Stimulated activated CD4-positive, alpha-beta T cell treated with anti-CD3 and anti-CD28 coated beads, Interleukin-12 subunit alpha, Interleukin-12 subunit beta, amount 100 ng/mL, for 24 hours (primary cell): ENCODE results near the gene ZNF22.
A peak's percentile ranks its signal among the peaks of the same experiment; 100 is the strongest.

Experiments
- DNase-seq, 2 experiments: peaks; one replicate each; pipeline ENCODE4 v3.0.0-alpha.2; 2020; ENCODE audit warnings: low read depth in 2 of 2

Gene ZNF22

GRCh38 chr10:44965104-44965503, 35.6 kb upstream of the ZNF22 start:
- DNase-seq: no peak

GRCh38 chr10:44965651-44966097, 35.0 kb upstream of the ZNF22 start:
- DNase-seq: no peak

DNA sequence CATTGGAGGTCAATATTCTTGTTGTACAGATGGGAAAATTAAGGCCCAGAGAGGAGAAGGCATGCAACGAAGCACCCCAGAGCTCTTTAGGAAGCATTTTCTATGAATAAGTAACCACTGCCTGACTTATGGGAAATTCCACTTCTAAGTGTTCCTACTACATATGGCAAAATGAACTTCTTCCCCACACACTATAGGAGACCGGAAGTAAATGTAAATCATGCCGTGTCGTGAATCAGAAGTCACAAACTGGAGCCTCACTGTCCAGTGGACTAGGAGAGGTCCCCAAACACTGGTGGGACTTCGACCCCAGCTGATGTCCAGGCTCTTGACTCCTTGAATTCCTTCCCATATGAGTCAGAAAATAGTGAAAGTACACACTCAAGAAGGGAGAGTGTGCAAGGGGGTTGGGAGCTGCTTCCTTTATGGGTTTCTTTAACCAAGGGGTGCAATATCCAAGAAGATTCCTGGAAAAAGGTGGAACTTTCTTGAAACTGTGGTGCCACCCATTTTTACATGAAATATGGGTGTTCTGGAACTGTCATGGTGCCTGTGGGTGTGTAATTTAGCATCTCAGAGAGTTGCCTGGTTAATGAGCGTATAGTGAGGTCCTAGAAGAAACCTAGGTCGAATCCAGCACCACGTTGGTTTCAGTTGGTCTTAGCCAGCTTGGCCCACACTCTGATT, 34.5 kb upstream of the ZNF22 start:
- DNase-seq: no peak

DNA sequence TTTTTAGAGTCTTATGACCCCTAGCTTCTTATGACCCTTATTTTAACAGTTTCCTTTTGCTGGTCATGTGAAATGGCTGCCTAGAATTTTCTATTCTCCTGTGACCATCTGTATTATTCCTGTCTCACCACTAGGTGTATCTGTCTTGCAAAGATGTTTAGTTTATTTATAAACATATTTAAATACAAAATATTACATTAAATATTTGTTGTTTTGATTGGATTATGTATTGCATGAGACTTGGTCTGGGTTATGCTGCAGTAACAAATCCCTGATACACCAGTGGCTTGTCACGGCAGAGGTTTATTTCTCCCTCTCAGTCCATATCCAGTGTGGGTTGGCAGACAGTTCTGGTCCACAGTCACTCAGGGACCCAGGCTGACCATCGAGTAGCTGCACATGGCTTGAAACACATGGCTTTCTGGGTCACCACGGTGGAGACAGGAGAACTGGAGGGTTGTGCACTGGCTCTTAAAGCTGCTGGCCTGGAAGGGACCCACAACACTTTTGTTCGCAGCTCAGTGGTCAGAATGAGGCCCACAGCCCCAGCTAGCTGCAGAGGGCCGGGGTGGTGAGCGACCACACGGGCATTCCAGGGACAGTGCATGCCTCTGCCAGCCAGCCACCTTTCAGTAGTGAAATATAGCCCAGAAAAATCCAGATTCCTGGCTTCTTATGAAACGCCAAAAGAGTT, 33.8 kb upstream of the ZNF22 start:
- no peak for DNase-seq

DNA sequence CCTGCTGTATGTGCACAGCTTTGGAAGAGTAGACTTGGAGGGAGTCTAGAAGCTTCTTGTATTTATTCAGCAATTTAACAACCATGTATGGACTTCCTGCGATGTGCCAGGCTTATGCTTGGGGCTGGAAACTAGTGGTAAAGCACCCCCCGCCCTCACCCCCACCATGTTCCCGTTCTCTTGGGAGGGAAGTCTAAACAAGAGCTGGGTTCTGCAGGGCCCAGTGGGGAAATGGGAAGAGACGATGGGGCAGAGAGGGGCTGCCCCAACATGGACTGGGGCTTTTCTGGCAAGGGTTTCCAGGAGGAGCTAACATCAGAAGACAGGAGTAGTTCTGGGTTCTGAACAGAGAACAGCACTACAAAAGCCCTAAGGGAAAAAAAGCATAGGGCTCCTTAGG, 33.1 kb upstream of the ZNF22 start:
- DNase-seq: no peak

DNA sequence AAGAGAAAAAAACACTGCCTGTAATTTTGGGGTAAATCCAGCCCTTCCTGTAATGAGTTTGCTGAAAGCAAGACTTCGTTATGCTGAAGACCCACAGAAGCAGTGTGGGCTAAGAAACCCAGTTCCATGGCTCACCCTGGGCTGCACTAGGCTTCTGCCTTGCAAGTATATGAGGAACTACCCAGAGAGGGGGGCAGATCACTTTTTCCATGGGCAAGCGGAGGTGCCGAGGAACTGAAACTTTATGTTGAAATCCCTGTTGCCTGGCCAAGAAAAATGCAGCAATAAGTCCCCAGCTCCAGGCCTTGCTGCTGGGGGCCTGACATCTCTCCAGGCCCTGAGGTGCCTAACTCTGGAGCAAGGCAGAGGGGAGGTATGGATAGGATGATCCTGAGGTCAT, 32.6 kb upstream of the ZNF22 start:
- DNase-seq: no peak

- DNase-seq: no peak
Observed at GRCh38 chr10:44968500-44969400, 32.0 kb upstream of the ZNF22 start.

DNA sequence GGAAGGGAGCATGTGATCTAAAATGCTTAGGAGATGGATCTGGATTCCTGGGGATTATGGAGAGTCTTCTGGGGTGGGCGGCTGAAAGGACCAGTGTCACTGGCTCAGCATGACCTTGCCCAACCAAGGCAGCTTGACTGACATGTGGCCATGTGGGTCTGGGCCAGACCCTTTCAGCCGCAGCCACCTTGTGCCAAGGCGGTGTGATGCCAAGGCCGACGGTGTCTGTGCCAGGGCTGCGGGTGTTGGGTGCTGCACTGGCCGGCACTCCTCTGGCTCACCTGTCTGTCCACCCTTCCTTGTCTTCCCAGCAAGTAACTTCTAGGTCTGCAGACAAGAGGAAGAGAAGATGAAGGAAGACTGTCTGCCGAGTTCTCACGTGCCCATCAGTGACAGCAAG, 30.9 kb upstream of the ZNF22 start:
- no peak for DNase-seq

GRCh38 chr10:44970812-44971395, 29.8 kb upstream of the ZNF22 start:
- DNase-seq: no peak

DNA sequence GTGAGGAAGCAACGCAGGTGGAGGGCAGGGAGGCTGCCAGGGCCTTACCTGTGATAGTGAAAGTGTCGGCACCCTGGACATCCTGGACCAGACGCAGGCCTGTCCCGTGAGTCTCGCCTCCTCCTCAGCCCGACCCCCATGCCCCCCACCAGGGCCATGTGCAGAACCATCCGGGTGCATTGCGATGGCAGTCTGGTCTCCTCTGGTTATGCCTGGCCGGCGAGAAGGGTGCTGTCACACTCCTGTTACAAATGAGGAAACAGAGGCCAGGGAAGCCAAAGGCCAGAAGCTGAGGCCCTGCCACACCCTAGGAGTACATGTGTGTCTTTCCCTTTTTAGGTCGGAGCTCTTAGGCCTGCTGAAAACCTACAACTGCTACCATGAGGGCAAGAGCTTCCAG, 29.3 kb upstream of the ZNF22 start:
- DNase-seq: no peak

DNA sequence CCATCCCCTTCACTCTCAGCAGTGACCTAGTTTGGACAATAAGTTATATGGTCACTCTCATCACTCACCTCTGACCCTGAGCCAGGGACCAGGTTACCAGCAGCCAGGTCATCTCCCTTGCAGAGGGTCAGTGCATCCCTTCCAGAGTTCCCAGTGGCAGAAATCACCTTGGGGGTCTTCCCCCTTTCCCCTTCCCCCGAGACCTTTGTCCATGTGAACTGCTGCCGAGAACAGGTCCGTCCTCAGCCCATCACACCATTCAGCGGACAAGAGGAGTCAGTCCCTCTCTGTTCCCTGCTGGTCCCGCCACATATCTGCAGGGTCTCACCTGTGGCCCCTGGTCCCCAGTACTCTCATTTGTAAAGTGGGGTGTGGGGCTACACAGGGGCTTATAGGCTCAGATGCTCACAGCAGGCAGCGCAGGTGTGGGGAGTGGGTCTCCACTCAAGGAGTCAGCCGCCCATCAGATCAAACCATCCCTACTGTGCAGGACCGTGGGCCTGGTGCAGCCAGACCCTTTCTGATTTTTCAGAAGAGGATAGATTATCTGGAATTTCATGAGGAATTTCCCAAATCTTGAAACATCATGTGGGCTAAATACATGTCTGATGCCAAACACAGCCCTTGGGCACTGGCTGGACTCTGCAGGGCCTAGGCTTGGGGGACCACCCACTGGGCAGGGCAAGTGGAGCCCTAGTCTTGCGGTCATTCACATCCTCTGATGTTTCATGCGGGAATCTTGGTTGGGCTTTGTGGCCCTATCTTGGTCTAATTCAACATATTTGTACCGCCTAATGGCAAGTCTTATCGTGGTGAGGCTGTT, 28.6 kb upstream of the ZNF22 start:
- no peak for DNase-seq

GRCh38 chr10:44972874-44973306, 27.8 kb upstream of the ZNF22 start:
- no peak for DNase-seq

DNA sequence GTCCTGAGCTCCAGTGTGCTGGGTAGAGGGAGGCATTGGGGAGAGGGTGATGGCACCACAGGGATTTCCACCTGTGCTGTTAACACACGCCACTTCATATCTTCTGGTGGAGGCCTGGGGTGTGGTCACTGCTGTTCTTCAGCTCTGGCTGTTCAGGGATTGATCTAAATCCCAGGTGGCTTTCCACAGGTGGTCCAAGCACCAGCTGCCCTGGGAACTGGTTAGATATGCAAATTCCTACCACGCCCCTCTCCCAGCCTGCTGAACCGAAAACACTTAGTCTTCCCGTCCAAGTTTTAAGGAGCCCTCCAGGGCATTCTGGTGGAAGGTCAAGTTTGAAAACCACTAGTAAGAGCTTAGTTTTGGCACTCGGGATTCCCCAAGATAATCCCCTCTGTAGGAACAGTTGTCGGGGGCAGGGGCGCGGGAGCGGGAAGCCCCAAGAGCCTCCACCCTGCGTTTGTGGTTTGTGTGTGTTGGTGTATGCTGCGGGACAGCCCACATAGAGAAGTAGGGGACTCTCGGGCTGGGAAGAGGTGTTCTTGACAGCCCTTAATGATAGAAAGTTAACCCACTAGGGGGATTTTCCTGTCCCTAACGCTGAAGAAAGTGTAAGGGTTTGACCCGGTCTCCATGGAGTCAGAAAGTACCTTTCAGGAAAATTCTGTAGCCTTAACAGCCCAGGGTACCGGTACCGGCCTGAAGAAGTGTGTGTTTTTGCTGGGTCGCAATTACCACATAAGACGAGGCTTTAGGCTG, 27.2 kb upstream of the ZNF22 start:
- no peak for DNase-seq

- no peak for DNase-seq
Observed at GRCh38 chr10:44974082-44974627, 26.6 kb upstream of the ZNF22 start.

DNA sequence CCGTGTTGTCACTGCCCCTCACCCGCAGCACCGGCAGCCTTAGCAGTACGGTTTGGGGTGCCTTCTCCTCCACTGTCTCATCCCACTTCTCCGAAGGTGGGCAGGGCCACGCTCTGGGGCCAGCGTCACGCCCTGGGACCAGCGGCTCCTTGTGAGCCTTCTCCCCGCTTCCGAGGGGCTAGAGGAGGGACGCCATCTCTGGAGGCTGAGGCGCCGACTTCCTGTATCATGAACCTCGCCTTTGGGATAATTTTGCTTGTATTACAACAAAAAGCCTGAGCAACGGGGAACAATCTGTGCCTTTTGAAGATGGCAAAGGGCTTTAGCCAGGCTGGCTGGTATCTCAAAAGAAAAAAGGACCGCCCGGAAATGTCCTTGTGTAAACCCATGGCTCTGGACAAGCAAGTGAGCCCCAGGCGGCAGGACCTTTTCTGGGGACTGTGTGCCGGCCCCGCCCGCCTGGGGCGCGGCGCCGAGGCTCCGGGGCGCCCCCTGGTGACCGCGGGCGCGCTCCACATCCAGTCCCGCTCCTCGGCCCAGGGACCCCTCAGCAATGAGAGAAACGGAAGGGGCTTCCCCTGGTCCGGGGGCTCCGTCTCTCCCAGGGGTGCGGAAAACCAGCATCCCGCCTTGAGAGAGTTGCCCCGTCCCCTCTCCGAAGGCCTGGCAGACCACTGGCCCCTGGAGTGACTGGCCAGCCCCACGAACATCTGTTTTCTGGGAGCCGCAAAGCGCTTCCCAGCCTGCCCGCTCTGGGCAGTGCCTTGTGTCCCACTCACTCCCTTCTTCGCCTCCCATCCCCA, 25.9 kb upstream of the ZNF22 start:
- peak; percentile 33 to 52 for DNase-seq

DNA sequence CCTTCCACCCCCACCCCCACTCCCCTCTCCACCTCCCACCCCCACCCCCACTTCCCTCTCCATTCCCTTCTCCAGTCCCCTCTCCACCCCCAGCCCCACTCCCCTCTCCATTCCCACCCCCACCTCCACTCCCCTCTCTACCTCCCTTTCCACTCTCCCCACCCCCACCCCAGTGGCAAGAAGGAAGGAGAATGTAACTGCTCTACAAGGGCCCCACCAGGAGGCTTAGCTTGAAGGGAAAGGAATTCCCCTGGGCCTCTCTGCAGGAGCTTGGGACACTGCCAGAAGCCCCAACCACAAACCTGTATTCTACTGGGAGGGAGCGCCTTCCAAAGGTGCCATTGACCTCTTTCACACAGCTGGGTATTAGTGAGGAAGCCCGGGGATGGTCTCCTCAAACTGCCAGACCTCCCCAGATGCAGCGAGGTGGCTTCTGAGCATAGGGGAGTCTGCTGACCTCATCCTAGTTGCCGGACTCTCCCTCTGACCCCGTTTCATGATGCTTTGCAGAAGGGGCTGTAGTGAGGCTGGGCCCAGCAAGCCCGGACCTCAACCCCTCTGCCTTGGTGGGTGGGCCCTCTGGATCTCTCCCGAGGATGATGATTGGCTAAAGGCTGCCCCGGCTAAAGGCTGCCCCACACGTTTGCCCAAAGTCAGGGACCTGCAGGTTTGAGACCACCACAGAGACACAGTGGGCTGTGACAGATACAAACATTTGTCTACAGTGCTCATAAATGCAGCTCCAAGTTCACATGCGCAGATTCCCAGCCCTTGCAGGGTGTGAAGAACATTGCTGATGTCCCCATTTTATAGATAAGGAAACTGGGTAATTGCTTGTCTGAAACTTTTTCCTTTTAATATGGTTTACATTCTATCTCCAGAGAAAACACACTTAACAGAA, 25.0 kb upstream of the ZNF22 start:
- no peak for DNase-seq

DNA sequence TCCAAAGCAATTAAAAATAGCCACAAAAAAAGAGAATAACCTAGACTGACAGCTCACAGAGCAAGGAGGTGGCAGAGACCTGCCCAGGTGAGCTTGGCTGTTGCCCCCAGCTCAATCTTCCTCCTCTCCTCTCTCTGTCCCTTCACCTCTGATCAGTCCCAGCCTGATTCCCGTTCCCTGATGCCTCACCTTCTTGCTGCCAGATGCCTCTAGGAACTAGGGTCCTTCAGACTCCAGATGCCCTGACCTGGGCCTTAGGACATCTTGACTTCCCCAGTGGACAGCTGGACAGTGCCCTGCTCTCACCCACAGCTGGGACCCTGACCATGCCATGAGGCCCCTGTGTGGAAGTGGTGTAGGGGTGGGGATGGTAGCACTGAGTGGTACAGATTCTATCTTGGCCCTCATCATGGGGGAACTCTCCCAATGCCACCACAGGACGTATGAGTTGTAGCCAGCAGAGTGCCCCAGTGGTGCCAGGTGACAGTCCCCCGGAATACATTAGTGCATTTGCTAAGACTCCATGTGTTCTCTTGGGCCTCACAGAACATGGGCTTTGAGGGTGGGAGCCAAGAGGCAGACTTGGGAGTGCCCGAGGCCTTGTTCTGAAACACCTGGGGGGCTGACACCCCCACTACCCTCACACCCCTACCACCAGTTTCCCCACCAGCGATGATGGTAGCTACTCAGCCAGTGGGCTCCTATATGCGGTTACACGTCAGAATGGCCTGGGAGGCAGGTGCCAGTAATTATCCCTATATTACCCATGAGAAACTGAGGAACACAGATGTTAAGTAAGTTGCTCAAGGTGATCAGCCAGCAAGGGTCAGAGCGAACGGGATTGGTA, 24.1 kb upstream of the ZNF22 start:
- DNase-seq: no peak
